ENCODE data around the gene HDAC8. TPM values are rescaled to one million over a fixed set of nuclear protein-coding genes. Genes with fewer than 3 reads are reported as not detected.

Gene HDAC8
- total and polyA plus RNA-seq, 9 of the 15 experiments (the other 6 are each of a cell fraction or from before 2014, with no cell fraction given), result 18.9 to 53.8 (median 28.7) TPM

GRCh38 chrX:72280321-72280845 lies 292.3 kb downstream of the HDAC8 start (continued):
- 0 out of 2 replicates have a peak, but pooled peaks have one; percentile 31 for TF ChIP-seq TEAD4 (IDR thresholded peaks at IDR 0.05; ENCODE audit: low read length)
- no peak for TF ChIP-seq TEAD4 (CRISPR knock-in tag; IDR thresholded peaks at IDR 0.05; ENCODE audit: borderline replicate concordance)
- peak; percentile 71; the same call in 1 of the 2 replicates for TF ChIP-seq SMARCA4 (IDR thresholded peaks at IDR 0.05)
- no peak for TF ChIP-seq GATAD2B (IDR thresholded peaks at IDR 0.05; ENCODE audit: borderline replicate concordance)
- TF ChIP-seq HDAC1 (IDR thresholded peaks at IDR 0.05), result peak in 1 of 2 experiments; percentile 63; a peak in 2 of 4 replicates
- no peak for TF ChIP-seq ZNF518B (CRISPR knock-in tag; IDR thresholded peaks at IDR 0.05)
- no peak; the same call in 1 of the 2 replicates for TF ChIP-seq NFE2 (IDR thresholded peaks at IDR 0.05; ENCODE audit: low read depth)
- no peak for TF ChIP-seq ATF2 (CRISPR knock-in tag; IDR thresholded peaks at IDR 0.05)
- no peak for TF ChIP-seq ILF3 (IDR thresholded peaks at IDR 0.05; ENCODE audit: borderline replicate concordance)
- TF ChIP-seq SNAPC5 (CRISPR knock-in tag; IDR thresholded peaks at IDR 0.05), result no peak
- TF ChIP-seq GABPA (tag; conservative IDR thresholded peaks at IDR 0.05; ENCODE audit: low read depth), result no peak
- no peak for TF ChIP-seq GTF2E2 (tag; IDR thresholded peaks at IDR 0.05)
- TF ChIP-seq RREB1 (CRISPR knock-in tag; IDR thresholded peaks at IDR 0.05), result no peak
- TF ChIP-seq HMG20A (CRISPR knock-in tag; conservative IDR thresholded peaks at IDR 0.05), result no peak
- TF ChIP-seq UBTF (IDR thresholded peaks at IDR 0.05; ENCODE audit: borderline replicate concordance in 1 of 2, low read depth in 2 of 2, low read length in 2 of 2), result peak in 1 of 2 experiments; percentile 71; a peak in 2 of 4 replicates
